Trophoblast cell (in vitro differentiated cells and primary cell): ENCODE measurements around the gene SIM2.

Experiments
- DNase-seq, 2 donors: peaks; one replicate each; pipeline ENCODE4 v3.0.0-alpha.2; 2016
- H2AFZ ChIP-seq: 2 replicates; pipeline ENCODE4 v1.6.1; 2013; ENCODE audit warnings: low read length, moderate library complexity, mild to moderate bottlenecking; ENCODE audit not compliant: insufficient read depth, poor library complexity
- H2AK5ac ChIP-seq: 2 replicates; pipeline ENCODE4 v1.6.1; 2013; ENCODE audit warnings: mild to moderate bottlenecking, low read length
- H2BK120ac ChIP-seq: 2 replicates; pipeline ENCODE4 v1.6.1; 2013; ENCODE audit warnings: low read length, mild to moderate bottlenecking, moderate library complexity; ENCODE audit not compliant: insufficient read depth, poor library complexity
- H2BK12ac ChIP-seq: 2 replicates; pipeline ENCODE4 v1.6.1; 2013; ENCODE audit warnings: mild to moderate bottlenecking, low read length, moderate library complexity
- H2BK5ac ChIP-seq: 2 replicates; pipeline ENCODE4 v1.6.1; 2013; ENCODE audit warnings: low read length, low read depth, moderate library complexity, mild to moderate bottlenecking; ENCODE audit not compliant: poor library complexity
- H3K14ac ChIP-seq: 2 replicates; pipeline ENCODE4 v1.6.1; 2013; ENCODE audit warnings: mild to moderate bottlenecking, low read length
- H3K18ac ChIP-seq: 2 replicates; pipeline ENCODE4 v1.6.1; 2013; ENCODE audit warnings: mild to moderate bottlenecking, low read length
- H3K23ac ChIP-seq: 2 replicates; pipeline ENCODE4 v1.6.1; 2013; ENCODE audit warnings: low read length
- H3K27ac ChIP-seq: 2 replicates; pipeline ENCODE4 v1.5.1; 2013; ENCODE audit warnings: low read depth, mild to moderate bottlenecking, inconsistent platforms, low read length, moderate library complexity
- H3K27me3 ChIP-seq: 2 replicates; pipeline ENCODE4 v1.6.1; 2013; ENCODE audit warnings: inconsistent platforms, mild to moderate bottlenecking, low read length, moderate library complexity; ENCODE audit not compliant: insufficient read depth
- H3K36me3 ChIP-seq, 2 experiments: 1 replicate in 1 of 2; 2 replicates in 1 of 2; pipeline ENCODE4 v1.6.1; 2013; ENCODE audit warnings: low read length in 2 of 2, mild to moderate bottlenecking in 2 of 2, moderate library complexity in 1 of 2; ENCODE audit not compliant: insufficient read depth in 2 of 2, control insufficient read depth in 1 of 2
- H3K4ac ChIP-seq: 2 replicates; pipeline ENCODE4 v1.6.1; 2013; ENCODE audit warnings: low read depth, mild to moderate bottlenecking, low read length, moderate library complexity
- H3K4me1 ChIP-seq, 2 experiments: 1 replicate in 1 of 2; 2 replicates in 1 of 2; pipeline ENCODE4 v1.6.1; 2013; ENCODE audit warnings: low read length in 2 of 2, mild to moderate bottlenecking in 2 of 2, moderate library complexity in 1 of 2; ENCODE audit not compliant: insufficient read depth in 2 of 2, control insufficient read depth in 1 of 2
- H3K4me2 ChIP-seq: 2 replicates; pipeline ENCODE4 v1.6.1; 2013; ENCODE audit warnings: inconsistent platforms, mild to moderate bottlenecking, low read length, moderate library complexity
- H3K4me3 ChIP-seq: 2 replicates; pipeline ENCODE4 v1.5.1; 2013; ENCODE audit warnings: mild to moderate bottlenecking, low read depth, low read length, inconsistent platforms
- H3K79me1 ChIP-seq: one replicate; pipeline ENCODE4 v1.6.1; 2013; ENCODE audit warnings: low read length
- H3K79me2 ChIP-seq: 2 replicates; pipeline ENCODE4 v1.6.1; 2013; ENCODE audit warnings: low read length, mild to moderate bottlenecking; ENCODE audit not compliant: control insufficient read depth, insufficient read depth, poor library complexity
- H3K9ac ChIP-seq: 2 replicates; pipeline ENCODE4 v1.6.1; 2013; ENCODE audit warnings: mild to moderate bottlenecking, low read length
- H3K9me3 ChIP-seq: 2 replicates; pipeline ENCODE4 v1.6.1; 2013; ENCODE audit warnings: low read depth, mild to moderate bottlenecking, control low read depth, inconsistent platforms, low read length; ENCODE audit not compliant: insufficient read depth
- H4K12ac ChIP-seq: 2 replicates; pipeline ENCODE4 v1.6.1; 2013; ENCODE audit warnings: low read depth, mild to moderate bottlenecking, low read length, moderate library complexity
- H4K8ac ChIP-seq: 2 replicates; pipeline ENCODE4 v1.6.1; 2013; ENCODE audit warnings: low read depth, mild to moderate bottlenecking, low read length, moderate library complexity
- H4K91ac ChIP-seq: one replicate; pipeline ENCODE4 v1.6.1; 2013; ENCODE audit warnings: low read depth, mild to moderate bottlenecking, low read length, moderate library complexity
- WGBS: extraction: QIAGEN DNeasy Blood & Tissue Kit; methylation state at CpG from one replicate; pipeline ENCODE4 v1.1.7; 2013; ENCODE audit warnings: missing lambda C conversion rate; ENCODE audit not compliant: insufficient read length, insufficient coverage; ENCODE audit errors: extremely low coverage; 5-methylcytosine and 5-hydroxymethylcytosine counted together

Gene SIM2

DNA sequence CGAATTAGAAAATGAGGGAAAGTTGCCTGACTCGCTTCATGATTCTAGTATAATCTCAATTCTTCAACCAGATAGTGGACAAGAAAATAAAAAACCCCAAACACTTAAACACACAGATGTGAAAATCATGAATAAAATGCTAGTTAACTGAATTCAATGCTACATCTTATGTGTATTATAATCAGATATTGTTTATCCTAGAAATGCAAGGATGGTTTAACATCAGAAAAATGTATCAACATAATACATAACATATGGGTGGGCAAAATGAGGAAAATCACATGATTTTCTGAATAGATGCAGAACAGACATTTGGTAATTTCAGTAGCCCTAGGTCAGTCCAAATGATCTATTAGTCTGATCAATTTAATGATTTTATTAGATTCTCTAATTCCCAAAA, 97.2 kb downstream of the SIM2 start:
- H3K4me1 ChIP-seq = no peaks in the 10 kb centered on the region
- no peak for DNase-seq
- H3K79me2 ChIP-seq = no peaks in the 10 kb centered on the region
- no peak overlapping the region for H2AFZ ChIP-seq
- H4K12ac ChIP-seq = no peak overlapping the region
- H3K36me3 ChIP-seq = no peaks in the 10 kb centered on the region
- no peak overlapping the region for H2BK120ac ChIP-seq
- no peak overlapping the region for H3K27ac ChIP-seq
- no peak overlapping the region for H3K4me3 ChIP-seq
- WGBS = no CpG with 5 or more reads among the region's 2 CpGs
- no peak overlapping the region for H3K4ac ChIP-seq
- H3K14ac ChIP-seq = no peak overlapping the region
- H3K79me1 ChIP-seq = no peaks in the 10 kb centered on the region
- H2BK12ac ChIP-seq = no peak overlapping the region
- H3K9ac ChIP-seq = no peak overlapping the region
- peaks cover 3% of the 10 kb centered on the region for H3K9me3 ChIP-seq
- H4K8ac ChIP-seq = no peak overlapping the region
- no peak overlapping the region for H3K4me2 ChIP-seq
- no peak overlapping the region for H2BK5ac ChIP-seq
- H3K27me3 ChIP-seq = no peaks in the 10 kb centered on the region
- no peak overlapping the region for H4K91ac ChIP-seq
- no peak overlapping the region for H2AK5ac ChIP-seq
- H3K23ac ChIP-seq = no peak overlapping the region
- no peak overlapping the region for H3K18ac ChIP-seq

- Histone ChIP-seq H3K4me3 (no peak overlapping the region), H3K79me1 (no peaks in the 10 kb centered on the region), H2BK5ac (no peak overlapping the region), H3K23ac (no peak overlapping the region), H4K91ac (no peak overlapping the region), H3K4ac (no peak overlapping the region), H3K27ac (no peak overlapping the region), H3K18ac (no peak overlapping the region), H2AFZ (no peak overlapping the region), H3K36me3 (no peaks in the 10 kb centered on the region), H3K27me3 (no peaks in the 10 kb centered on the region), H2AK5ac (no peak overlapping the region), H4K8ac (no peak overlapping the region), H3K9me3 (peaks cover 3% of the 10 kb centered on the region), H3K4me2 (no peak overlapping the region), H2BK120ac (no peak overlapping the region), H3K4me1 (no peaks in the 10 kb centered on the region), H3K14ac (no peak overlapping the region), H3K79me2 (no peaks in the 10 kb centered on the region), H2BK12ac (no peak overlapping the region), H4K12ac (no peak overlapping the region), H3K9ac (no peak overlapping the region)
- peak; percentile 22 to 94 for DNase-seq
Observed at GRCh38 chr21:36798491-36798890, 99.6 kb downstream of the SIM2 start.
